GM19463 (cell line): ENCODE data around the gene DIRAS1.

Source experiments
- ATAC-seq: cut with Tn5 transposase; IDR thresholded peaks from one replicate; pipeline ENCODE4 v1.9.1; 2021; ENCODE audit warnings: mild to moderate bottlenecking, moderate library complexity; ENCODE audit not compliant: unreplicated experiment

DIRAS1 gene

GRCh38 chr19:2720777-2721569 is at the start of gene DIRAS1:
Gene DIRAS1, minus strand, starts transcription at chr19:2721372. Its CDS starts 3,566 bp downstream, at chr19:2717806.
- ATAC-seq, result no peak

GRCh38 chr19:2770055-2771013 is 49.2 kb upstream of the DIRAS1 start:
- ATAC-seq, result no peak

GRCh38 chr19:2769218-2769617 is 48.0 kb upstream of the DIRAS1 start:
- ATAC-seq, result no peak

GRCh38 chr19:2768365-2769132 is 47.4 kb upstream of the DIRAS1 start:
- ATAC-seq, result no peak

- no peak for ATAC-seq
Observed at GRCh38 chr19:2767688-2768087, 46.5 kb upstream of the DIRAS1 start.

GRCh38 chr19:2766594-2767372 is 45.6 kb upstream of the DIRAS1 start:
- no peak for ATAC-seq

GRCh38 chr19:2765376-2765775 is 44.2 kb upstream of the DIRAS1 start:
- no peak for ATAC-seq

GRCh38 chr19:2764945-2765344 is 43.8 kb upstream of the DIRAS1 start:
- no peak for ATAC-seq

GRCh38 chr19:2763687-2764086 is 42.5 kb upstream of the DIRAS1 start:
- no peak for ATAC-seq

- ATAC-seq, result no peak
Observed at GRCh38 chr19:2762783-2763496, 41.8 kb upstream of the DIRAS1 start.

- ATAC-seq, result no peak
Observed at GRCh38 chr19:2761876-2762782, 41.0 kb upstream of the DIRAS1 start.

- no peak for ATAC-seq
Observed at GRCh38 chr19:2761309-2761677, 40.1 kb upstream of the DIRAS1 start.

- ATAC-seq, result no peak
Observed at GRCh38 chr19:2759965-2760364, 38.8 kb upstream of the DIRAS1 start.

GRCh38 chr19:2759362-2759761 is 38.2 kb upstream of the DIRAS1 start:
- no peak for ATAC-seq

GRCh38 chr19:2758601-2759313 is 37.6 kb upstream of the DIRAS1 start:
- ATAC-seq, result no peak

GRCh38 chr19:2756921-2757881 is 36.0 kb upstream of the DIRAS1 start:
- ATAC-seq, result no peak

- ATAC-seq, result no peak
Observed at GRCh38 chr19:2756477-2756876, 35.3 kb upstream of the DIRAS1 start.
